Bronchus fibroblast of lung (primary cell): ENCODE measurements around the gene WIPF3. TPM values are rescaled to one million over a fixed set of nuclear protein-coding genes. Genes with fewer than 3 reads are reported as not detected.

Source experiments
- total RNA-seq: library from RNA; depleted of rRNA; stranded (reverse); fragments of >200 nt; gene quantifications from 2 replicates; pipeline ENCODE4 v1.2.3, GENCODE V29; 2015

WIPF3 gene, protein sequence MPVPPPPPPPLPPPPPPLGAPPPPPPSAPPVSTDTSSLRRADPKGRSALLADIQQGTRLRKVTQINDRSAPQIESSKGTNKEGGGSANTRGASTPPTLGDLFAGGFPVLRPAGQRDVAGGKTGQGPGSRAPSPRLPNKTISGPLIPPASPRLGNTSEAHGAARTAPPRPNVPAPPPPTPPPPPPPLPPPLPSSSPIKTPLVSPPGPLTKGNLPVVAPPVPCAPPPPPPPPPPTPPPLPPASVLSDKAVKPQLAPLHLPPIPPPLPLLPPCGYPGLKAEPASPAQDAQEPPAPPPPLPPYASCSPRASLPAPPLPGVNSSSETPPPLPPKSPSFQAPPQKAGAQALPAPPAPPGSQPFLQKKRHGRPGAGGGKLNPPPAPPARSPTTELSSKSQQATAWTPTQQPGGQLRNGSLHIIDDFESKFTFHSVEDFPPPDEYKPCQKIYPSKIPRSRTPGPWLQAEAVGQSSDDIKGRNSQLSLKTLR
- total RNA-seq: under 0.01 TPM in 1 of 2 replicates, not detected in the other

GRCh38 chr7:29806208-29806994 lies at the start of gene WIPF3:
TSS of gene WIPF3 (plus strand) at chr7:29806508. CDS start at chr7:29834725, 28,217 bp downstream.

Other genes with a start within 250 kb of the WIPF3 start
- not detected in 2 replicates for gene PRR15, start 242.7 kb upstream of the WIPF3 start, total RNA-seq
- 68.8 and 73.1 TPM in 2 replicates for gene SCRN1, start 183.3 kb downstream of the WIPF3 start, total RNA-seq
- gene FKBP14, start 220.2 kb downstream of the WIPF3 start, total RNA-seq: 12.8 and 14.6 TPM in 2 replicates
- gene PLEKHA8, start 221.9 kb downstream of the WIPF3 start, total RNA-seq: 3.9 and 5.5 TPM in 2 replicates